T-helper 1 cell treated with Interleukin-12 subunit alpha and Interleukin-12 subunit beta and Interleukin-4 antibody, amounts not matched to agents 30 μg/mL and 1 μg/mL, for 36 hours (primary cell): ENCODE results near the gene BCL2L1.
"Not testable (repeated sequence)": the region's sequence is repeated elsewhere in the genome, so short reads cannot be mapped to it uniquely, and the experiment has no call there.

Experiments used
- H3K27ac Mint-ChIP-seq: one replicate; pipeline ENCODE4 v1.8.0; 2021; ENCODE audit warnings: mild to moderate bottlenecking, mixed read lengths
- H3K27me3 Mint-ChIP-seq: one replicate; pipeline ENCODE4 v1.8.0; 2021; ENCODE audit warnings: low read depth, mixed read lengths
- H3K36me3 Mint-ChIP-seq: one replicate; pipeline ENCODE4 v1.8.0; 2021; ENCODE audit warnings: low read depth, mixed read lengths
- H3K4me1 Mint-ChIP-seq: one replicate; pipeline ENCODE4 v1.8.0; 2021; ENCODE audit warnings: low read depth, mixed read lengths
- H3K4me3 Mint-ChIP-seq: one replicate; pipeline ENCODE4 v1.8.0; 2021; ENCODE audit warnings: mild to moderate bottlenecking, moderate library complexity, mixed read lengths
- H3K9me3 Mint-ChIP-seq: one replicate; pipeline ENCODE4 v1.8.0; 2021; ENCODE audit warnings: mixed read lengths

The BCL2L1 gene

GRCh38 chr20:31671324-31671723 is 51.3 kb downstream of the BCL2L1 start:
- Mint-ChIP-seq H3K27me3 (no peaks in the 10 kb centered on the region), H3K4me3 (no peak overlapping the region), H3K4me1 (peaks cover 64% of the 10 kb centered on the region)

GRCh38 chr20:31670371-31671228 is 52.1 kb downstream of the BCL2L1 start:
- peaks cover 65% of the 10 kb centered on the region for H3K4me1 Mint-ChIP-seq
- peaks cover 47% of the 10 kb centered on the region for H3K36me3 Mint-ChIP-seq
- H3K27ac Mint-ChIP-seq: no peak overlapping the region

More at GRCh38 chr20:31671324-31671723, 51.3 kb downstream of the BCL2L1 start:
- peaks cover 45% of the 10 kb centered on the region for H3K36me3 Mint-ChIP-seq
- no peaks in the 10 kb centered on the region for H3K9me3 Mint-ChIP-seq
- H3K27ac Mint-ChIP-seq: peak overlapping the region; percentile 22

GRCh38 chr20:31669876-31670275 is 52.8 kb downstream of the BCL2L1 start:
- Mint-ChIP-seq H3K4me1 (peaks cover 65% of the 10 kb centered on the region), H3K27me3 (no peaks in the 10 kb centered on the region), H3K4me3 (no peak overlapping the region), H3K36me3 (peaks cover 49% of the 10 kb centered on the region), H3K9me3 (no peaks in the 10 kb centered on the region), H3K27ac (peak overlapping the region; percentile 53)

More at GRCh38 chr20:31670371-31671228, 52.1 kb downstream of the BCL2L1 start:
- Mint-ChIP-seq H3K27me3 (no peaks in the 10 kb centered on the region), H3K4me3 (no peak overlapping the region), H3K9me3 (no peaks in the 10 kb centered on the region)

- H3K4me1 Mint-ChIP-seq: peaks cover 61% of the 10 kb centered on the region
- not testable (repeated sequence) for H3K9me3 Mint-ChIP-seq, H3K27me3 Mint-ChIP-seq, H3K4me3 Mint-ChIP-seq
- H3K27ac Mint-ChIP-seq: peak overlapping the region; percentile 53
- H3K36me3 Mint-ChIP-seq: peaks cover 50% of the 10 kb centered on the region
Measured at GRCh38 chr20:31668944-31669343, 53.7 kb downstream of the BCL2L1 start.

GRCh38 chr20:31667315-31668285 is 55.1 kb downstream of the BCL2L1 start:
- peak overlapping the region; percentile 60 for H3K27ac Mint-ChIP-seq
- H3K4me3 Mint-ChIP-seq: peak overlapping the region; percentile 5
- peaks cover 52% of the 10 kb centered on the region for H3K36me3 Mint-ChIP-seq
- no peaks in the 10 kb centered on the region for H3K27me3 Mint-ChIP-seq
- no peaks in the 10 kb centered on the region for H3K9me3 Mint-ChIP-seq
- peaks cover 64% of the 10 kb centered on the region for H3K4me1 Mint-ChIP-seq

- peaks cover 71% of the 10 kb centered on the region for H3K4me1 Mint-ChIP-seq
- no peaks in the 10 kb centered on the region for H3K27me3 Mint-ChIP-seq
- peaks cover 50% of the 10 kb centered on the region for H3K36me3 Mint-ChIP-seq
- peak overlapping the region; percentile 40 for H3K4me3 Mint-ChIP-seq
- peak overlapping the region; percentile 88 for H3K27ac Mint-ChIP-seq
- H3K9me3 Mint-ChIP-seq: no peaks in the 10 kb centered on the region
Measured at GRCh38 chr20:31666258-31667042, 56.2 kb downstream of the BCL2L1 start.

- H3K4me3 Mint-ChIP-seq: peak overlapping the region; percentile 19
Measured at GRCh38 chr20:31665753-31666152, 56.9 kb downstream of the BCL2L1 start.

GRCh38 chr20:31664696-31665354 is 57.8 kb downstream of the BCL2L1 start:
- Mint-ChIP-seq H3K27me3 (no peaks in the 10 kb centered on the region), H3K4me1 (peaks cover 64% of the 10 kb centered on the region), H3K36me3 (peaks cover 45% of the 10 kb centered on the region), H3K4me3 (no peak overlapping the region), H3K9me3 (no peaks in the 10 kb centered on the region), H3K27ac (peak overlapping the region; percentile 69)

More at GRCh38 chr20:31665753-31666152, 56.9 kb downstream of the BCL2L1 start:
- H3K36me3 Mint-ChIP-seq: peaks cover 45% of the 10 kb centered on the region
- no peaks in the 10 kb centered on the region for H3K9me3 Mint-ChIP-seq
- peak overlapping the region; percentile 88 for H3K27ac Mint-ChIP-seq
- H3K4me1 Mint-ChIP-seq: peaks cover 70% of the 10 kb centered on the region
- no peaks in the 10 kb centered on the region for H3K27me3 Mint-ChIP-seq

GRCh38 chr20:31663838-31664695 is 58.6 kb downstream of the BCL2L1 start:
- peaks cover 38% of the 10 kb centered on the region for H3K36me3 Mint-ChIP-seq
- H3K4me1 Mint-ChIP-seq: peaks cover 59% of the 10 kb centered on the region
- H3K27ac Mint-ChIP-seq: peak overlapping the region; percentile 70
- no peaks in the 10 kb centered on the region for H3K9me3 Mint-ChIP-seq
- H3K4me3 Mint-ChIP-seq: no peak overlapping the region
- H3K27me3 Mint-ChIP-seq: no peaks in the 10 kb centered on the region

GRCh38 chr20:31663524-31663837 is 59.2 kb downstream of the BCL2L1 start:
- H3K27me3 Mint-ChIP-seq: no peaks in the 10 kb centered on the region
- peaks cover 58% of the 10 kb centered on the region for H3K4me1 Mint-ChIP-seq
- H3K36me3 Mint-ChIP-seq: peaks cover 40% of the 10 kb centered on the region
- no peak overlapping the region for H3K4me3 Mint-ChIP-seq
- H3K27ac Mint-ChIP-seq: peak overlapping the region; percentile 70
- H3K9me3 Mint-ChIP-seq: no peaks in the 10 kb centered on the region

GRCh38 chr20:31662372-31662854 is 60.3 kb downstream of the BCL2L1 start:
- peak overlapping the region; percentile 82 for H3K4me3 Mint-ChIP-seq
- H3K36me3 Mint-ChIP-seq: peaks cover 32% of the 10 kb centered on the region
- H3K27me3 Mint-ChIP-seq: no peaks in the 10 kb centered on the region
- H3K4me1 Mint-ChIP-seq: peaks cover 50% of the 10 kb centered on the region
- no peaks in the 10 kb centered on the region for H3K9me3 Mint-ChIP-seq
- H3K27ac Mint-ChIP-seq: peak overlapping the region; percentile 84

- no peaks in the 10 kb centered on the region for H3K9me3 Mint-ChIP-seq
- no peaks in the 10 kb centered on the region for H3K27me3 Mint-ChIP-seq
- peaks cover 47% of the 10 kb centered on the region for H3K4me1 Mint-ChIP-seq
- H3K36me3 Mint-ChIP-seq: peaks cover 29% of the 10 kb centered on the region
- peak overlapping the region; percentile 82 for H3K4me3 Mint-ChIP-seq
- peak overlapping the region; percentile 84 for H3K27ac Mint-ChIP-seq
Measured at GRCh38 chr20:31661625-31662371, 60.9 kb downstream of the BCL2L1 start.
